ENCODE results near the gene KSR2. TPM values are rescaled to one million over a fixed set of nuclear protein-coding genes. Genes with fewer than 3 reads are reported as not detected.

The KSR2 gene
- total RNA-seq, 1 donor from 2014 or later = 0.30 TPM

DNA sequence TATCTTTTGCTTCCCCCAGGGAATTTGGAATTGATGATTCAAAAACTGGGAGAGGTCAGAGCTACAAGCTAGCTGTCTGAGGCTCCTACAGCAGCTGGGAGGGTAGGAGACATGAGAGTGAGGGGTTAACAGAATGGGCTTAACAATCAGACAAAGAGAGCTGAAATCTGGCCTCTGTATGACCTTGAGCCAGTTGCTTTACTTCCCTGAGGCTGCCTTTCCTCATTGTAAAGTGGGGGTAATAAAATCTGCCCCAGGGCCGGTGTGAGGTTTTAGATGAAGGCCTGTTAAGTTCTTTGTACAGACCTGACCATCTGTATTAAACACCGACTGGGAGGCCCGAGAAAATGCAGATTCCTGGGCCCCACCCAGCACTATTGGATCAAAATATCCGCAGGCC is 443.0 kb downstream of the KSR2 start:
- DNase-seq (ENCODE audit: low spot score) = no peak
- H3K9ac ChIP-seq = no peak overlapping the region
- TF ChIP-seq EZH2 (IDR thresholded peaks at IDR 0.05) = no peak
- TF ChIP-seq EZH2phosphoT487 (IDR thresholded peaks at IDR 0.05) = no peak
- TF ChIP-seq, protein P1, sequence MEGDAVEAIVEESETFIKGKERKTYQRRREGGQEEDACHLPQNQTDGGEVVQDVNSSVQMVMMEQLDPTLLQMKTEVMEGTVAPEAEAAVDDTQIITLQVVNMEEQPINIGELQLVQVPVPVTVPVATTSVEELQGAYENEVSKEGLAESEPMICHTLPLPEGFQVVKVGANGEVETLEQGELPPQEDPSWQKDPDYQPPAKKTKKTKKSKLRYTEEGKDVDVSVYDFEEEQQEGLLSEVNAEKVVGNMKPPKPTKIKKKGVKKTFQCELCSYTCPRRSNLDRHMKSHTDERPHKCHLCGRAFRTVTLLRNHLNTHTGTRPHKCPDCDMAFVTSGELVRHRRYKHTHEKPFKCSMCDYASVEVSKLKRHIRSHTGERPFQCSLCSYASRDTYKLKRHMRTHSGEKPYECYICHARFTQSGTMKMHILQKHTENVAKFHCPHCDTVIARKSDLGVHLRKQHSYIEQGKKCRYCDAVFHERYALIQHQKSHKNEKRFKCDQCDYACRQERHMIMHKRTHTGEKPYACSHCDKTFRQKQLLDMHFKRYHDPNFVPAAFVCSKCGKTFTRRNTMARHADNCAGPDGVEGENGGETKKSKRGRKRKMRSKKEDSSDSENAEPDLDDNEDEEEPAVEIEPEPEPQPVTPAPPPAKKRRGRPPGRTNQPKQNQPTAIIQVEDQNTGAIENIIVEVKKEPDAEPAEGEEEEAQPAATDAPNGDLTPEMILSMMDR (IDR thresholded peaks at IDR 0.05) = no peak
- Mint-ChIP-seq H3K36me3 (no peaks in the 10 kb centered on the region), H3K4me1 (peaks cover 30% of the 10 kb centered on the region), H3K9me3 (peaks cover 2% of the 10 kb centered on the region), H3K27ac (no peak overlapping the region), H3K4me3 (no peak overlapping the region), H3K27me3 (ENCODE audit: insufficient read depth, low read depth) (no peaks in the 10 kb centered on the region)
- no peaks in the 10 kb centered on the region for H3K27me3 ChIP-seq
- H3K9me3 ChIP-seq (ENCODE audit: low read depth) = no peaks in the 10 kb centered on the region
- no peak overlapping the region for H3K4me2 ChIP-seq
- H4K20me1 ChIP-seq (ENCODE audit: low read depth) = no peaks in the 10 kb centered on the region
- no peaks in the 10 kb centered on the region for H3K79me2 ChIP-seq (ENCODE audit: low read depth)
- no peaks in the 10 kb centered on the region for H3K36me3 ChIP-seq
- H3K4me3 ChIP-seq = no peak overlapping the region
- H3F3A ChIP-seq (ENCODE audit: low read depth) = no peaks in the 10 kb centered on the region
- H3K4me1 ChIP-seq = peaks cover 7% of the 10 kb centered on the region
- H3K27ac ChIP-seq = no peak overlapping the region
- no peak overlapping the region for H2AFZ ChIP-seq (replicated peaks)

DNA sequence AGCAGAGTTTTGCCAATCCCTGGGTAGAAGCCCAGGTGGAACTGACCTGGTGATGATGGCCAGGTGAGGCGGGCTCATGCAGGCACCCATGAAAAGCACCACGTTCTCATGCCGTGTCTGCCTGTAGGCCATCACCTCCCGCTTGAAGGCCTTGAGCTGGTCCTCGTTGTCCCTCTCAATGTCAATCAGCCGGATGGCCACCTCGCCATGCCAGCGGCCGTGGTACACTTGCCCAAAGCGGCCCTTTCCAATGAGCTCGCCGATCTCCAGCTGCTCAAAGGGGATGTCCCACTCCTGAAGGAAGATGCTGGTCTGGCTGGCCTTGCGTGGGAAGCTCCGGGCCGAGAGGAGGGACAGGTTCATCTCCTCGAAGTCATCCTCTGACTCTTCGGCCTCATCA is 444.0 kb downstream of the KSR2 start:
- Histone ChIP-seq H3K27ac (no peak overlapping the region), H3K9ac (no peak overlapping the region), H3K36me3 (no peaks in the 10 kb centered on the region), H3K9me3 (ENCODE audit: low read depth) (no peaks in the 10 kb centered on the region), H3K4me1 (peaks cover 7% of the 10 kb centered on the region), H3F3A (ENCODE audit: low read depth) (no peaks in the 10 kb centered on the region), H2AFZ (replicated peaks) (no peak overlapping the region), H4K20me1 (ENCODE audit: low read depth) (no peaks in the 10 kb centered on the region), H3K79me2 (ENCODE audit: low read depth) (no peaks in the 10 kb centered on the region), H3K27me3 (no peaks in the 10 kb centered on the region), H3K4me3 (no peak overlapping the region), H3K4me2 (no peak overlapping the region)
- DNase-seq (ENCODE audit: low spot score) = no peak
- Mint-ChIP-seq H3K9me3 (no peaks in the 10 kb centered on the region), H3K4me3 (no peak overlapping the region), H3K27me3 (ENCODE audit: insufficient read depth, low read depth) (peaks cover 2% of the 10 kb centered on the region), H3K27ac (no peak overlapping the region), H3K36me3 (no peaks in the 10 kb centered on the region), H3K4me1 (peaks cover 26% of the 10 kb centered on the region)
- TF ChIP-seq EZH2 (IDR thresholded peaks at IDR 0.05) (no peak), EZH2phosphoT487 (IDR thresholded peaks at IDR 0.05) (no peak)
- TF ChIP-seq, protein P1 (IDR thresholded peaks at IDR 0.05) = no peak

DNA sequence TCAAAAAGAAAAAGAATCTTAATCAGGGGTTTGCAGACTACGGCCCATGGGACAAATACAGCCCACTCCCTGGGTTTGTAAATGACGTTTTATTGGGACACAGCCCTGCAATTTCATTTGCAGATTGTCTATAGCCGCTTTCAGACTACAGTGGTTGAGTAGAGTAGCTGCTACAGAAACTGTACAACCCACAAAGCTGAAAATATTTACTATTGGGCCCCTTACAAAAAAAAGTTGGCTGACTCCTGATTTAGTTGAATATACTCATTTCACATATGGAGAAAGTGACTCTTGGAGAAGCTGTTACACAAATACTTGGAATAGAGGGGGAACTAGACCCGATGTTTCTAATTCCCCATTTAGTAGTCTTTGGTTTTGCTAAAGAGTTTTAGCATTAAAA is 444.8 kb downstream of the KSR2 start:
- Histone ChIP-seq H3K79me2 (ENCODE audit: low read depth) (no peaks in the 10 kb centered on the region), H3K36me3 (no peaks in the 10 kb centered on the region), H3K4me3 (no peak overlapping the region), H3K9me3 (ENCODE audit: low read depth) (no peaks in the 10 kb centered on the region), H3F3A (ENCODE audit: low read depth) (no peaks in the 10 kb centered on the region), H3K4me1 (peaks cover 7% of the 10 kb centered on the region), H3K4me2 (no peak overlapping the region), H2AFZ (replicated peaks) (no peak overlapping the region), H3K9ac (no peak overlapping the region), H4K20me1 (ENCODE audit: low read depth) (no peaks in the 10 kb centered on the region), H3K27ac (no peak overlapping the region), H3K27me3 (no peaks in the 10 kb centered on the region)
- Mint-ChIP-seq H3K27me3 (ENCODE audit: insufficient read depth, low read depth) (peaks cover 2% of the 10 kb centered on the region), H3K9me3 (no peaks in the 10 kb centered on the region), H3K27ac (no peak overlapping the region), H3K4me3 (no peak overlapping the region), H3K4me1 (peaks cover 26% of the 10 kb centered on the region), H3K36me3 (no peaks in the 10 kb centered on the region)
- TF ChIP-seq, protein P1 (IDR thresholded peaks at IDR 0.05) = no peak
- TF ChIP-seq EZH2 (IDR thresholded peaks at IDR 0.05) = no peak
- no peak for TF ChIP-seq EZH2phosphoT487 (IDR thresholded peaks at IDR 0.05)
- no peak for DNase-seq (ENCODE audit: low spot score)
